OCI-LY7 (cell line): Measurements from ENCODE around the gene FMN1. TPM values are rescaled to one million over a fixed set of nuclear protein-coding genes. Genes with fewer than 3 reads are reported as not detected.

Experiments
- BruUV-seq: library from RNA; stranded (reverse); fragments of 400-500 nt; replicated peaks from 2 replicates; lab custom pipeline; 2021; lab: Mats Ljungman, UMichigan
- CTCF ChIA-PET: fragments of 300-600 bp; sonication (Branson Sonifier 250); formaldehyde crosslinking; loops from one replicate; lab custom pipeline; 2022; ENCODE audit warnings: antibody characterized with exemption; ENCODE audit not compliant: unreplicated experiment; lab: Charles Lee
- POLR2A ChIA-PET: fragments of 300-600 bp; sonication (Branson Sonifier 250); formaldehyde crosslinking; loops from one replicate; lab custom pipeline; 2022; ENCODE audit warnings: antibody characterized with exemption; lab: Charles Lee
- DNase-seq: peaks from one replicate; pipeline ENCODE4 v3.0.0-alpha.2; 2015; ENCODE audit warnings: low spot score
- H2AFZ ChIP-seq: fragments of 200-600 bp; sonication (generic), shearing (Covaris generic); 2 replicates; pipeline ENCODE4 v1.6.1; 2014; ENCODE audit warnings: mild to moderate bottlenecking, antibody characterized with exemption, low read length, moderate library complexity
- H3K27ac ChIP-seq: fragments of 200-600 bp; sonication (generic); 2 replicates; pipeline ENCODE4 v1.5.1; 2014; ENCODE audit warnings: mixed run types, low read depth, mild to moderate bottlenecking, moderate library complexity, low read length, inconsistent platforms; ENCODE audit not compliant: poor library complexity, severe bottlenecking
- H3K36me3 ChIP-seq: fragments of 200-600 bp; sonication (generic); 2 replicates; pipeline ENCODE4 v1.6.1; 2014; ENCODE audit warnings: mild to moderate bottlenecking, antibody characterized with exemption, low read length, moderate library complexity, mixed read lengths; ENCODE audit not compliant: insufficient read depth
- H3K4me1 ChIP-seq: fragments of 200-600 bp; sonication (generic); 2 replicates; pipeline ENCODE4 v1.5.1; 2014; ENCODE audit warnings: mild to moderate bottlenecking, low read length; ENCODE audit not compliant: insufficient read depth, poor library complexity, severe bottlenecking
- H3K4me2 ChIP-seq: fragments of 200-600 bp; sonication (generic); 2 replicates; pipeline ENCODE4 v1.6.1; 2014; ENCODE audit warnings: mild to moderate bottlenecking, low read length
- H3K4me3 ChIP-seq: fragments of 200-600 bp; sonication (generic); 2 replicates; pipeline ENCODE4 v1.5.1; 2014; ENCODE audit warnings: mild to moderate bottlenecking, low read depth, low read length; ENCODE audit not compliant: poor library complexity, severe bottlenecking
- H3K79me2 ChIP-seq: fragments of 200-600 bp; sonication (generic); 2 replicates; pipeline ENCODE4 v1.6.1; 2016; ENCODE audit warnings: low read depth, mild to moderate bottlenecking, low read length, moderate library complexity, mixed read lengths; ENCODE audit not compliant: insufficient read depth
- H3K9me2 ChIP-seq: fragments of 200-600 bp; sonication (generic); 2 replicates; pipeline ENCODE4 v1.6.1; 2016; ENCODE audit warnings: mild to moderate bottlenecking, low read length, mixed read lengths; ENCODE audit not compliant: insufficient read depth
- H3K9me3 ChIP-seq: fragments of 200-600 bp; sonication (generic); 2 replicates; pipeline ENCODE4 v1.6.1; 2014; ENCODE audit warnings: mild to moderate bottlenecking, mixed run types, low read length, mixed read lengths
- H4K20me1 ChIP-seq: fragments of 200-600 bp; sonication (generic); 2 replicates; pipeline ENCODE4 v1.6.1; 2014; ENCODE audit warnings: mild to moderate bottlenecking, antibody characterized with exemption, low read length, moderate library complexity, mixed read lengths; ENCODE audit not compliant: insufficient read depth
- CTCF ChIP-seq: fragments of 200-600 bp; sonication (generic); conservative IDR thresholded peaks from 2 replicates; pipeline ENCODE4 v1.5.1; 2014; ENCODE audit warnings: mild to moderate bottlenecking, antibody characterized with exemption, low read length, moderate library complexity, mixed read lengths
- EZH2phosphoT487 ChIP-seq: fragments of 200-600 bp; sonication (generic); IDR thresholded peaks from 2 replicates; pipeline ENCODE4 v1.6.1; 2018; ENCODE audit warnings: low read depth, borderline replicate concordance, mild to moderate bottlenecking, mixed run types, antibody characterized with exemption, low read length, moderate library complexity, mixed read lengths
- intact Hi-C: fragments of 100-400 bp; cut with micrococcal nuclease; formaldehyde crosslinking; loops from one replicate; pipeline ENCODE4 v1.10.0; 2022; ENCODE audit not compliant: unreplicated experiment
- total RNA-seq, 2 experiments: library from RNA; depleted of rRNA in 1 of 2; stranded (reverse); fragments of >200 nt in 1 of 2; shearing (Covaris generic) in 1 of 2; gene quantifications; 2 replicates each; pipeline ENCODE4 v1.2.3, GENCODE V29; 2014 to 2022

FMN1 gene
- total RNA-seq, 2 experiments from 2014 or later, result 3.2 to 4.2 TPM

- BruUV-seq, result no TSS peak
- Histone ChIP-seq H3K79me2 (no peaks in the 10 kb centered on the region), H3K9me3 (no peaks in the 10 kb centered on the region), H3K4me3 (no peak overlapping the region), H3K4me1 (no peaks in the 10 kb centered on the region), H3K4me2 (no peak overlapping the region), H2AFZ (no peak overlapping the region), H4K20me1 (no peaks in the 10 kb centered on the region), H3K27ac (no peak overlapping the region), H3K36me3 (no peaks in the 10 kb centered on the region), H3K9me2 (no peaks in the 10 kb centered on the region)
- TF ChIP-seq CTCF (no peak), EZH2phosphoT487 (no peak)
- ChIA-PET CTCF (no interaction called here), POLR2A (no interaction called here)
- intact Hi-C loops, result no loop called here
- DNase-seq, result no peak
Measured at GRCh38 chr15:32737304-32737703, 457.2 kb downstream of the FMN1 start.

GRCh38 chr15:32736701-32737061 is 457.8 kb downstream of the FMN1 start:
- CTCF ChIA-PET, result no interaction called here
- Histone ChIP-seq H3K9me2 (no peaks in the 10 kb centered on the region), H3K4me1 (no peaks in the 10 kb centered on the region), H3K4me2 (no peak overlapping the region), H2AFZ (no peak overlapping the region), H3K27ac (no peak overlapping the region), H3K36me3 (no peaks in the 10 kb centered on the region), H3K4me3 (no peak overlapping the region), H3K79me2 (no peaks in the 10 kb centered on the region), H3K9me3 (no peaks in the 10 kb centered on the region), H4K20me1 (no peaks in the 10 kb centered on the region)
- TF ChIP-seq EZH2phosphoT487 (no peak), CTCF (no peak)
- intact Hi-C loops, result no loop called here
- POLR2A ChIA-PET, result interaction anchor here (0.9 kb wide), 1 partner anchor 108 kb away, joined by 4 read pairs; no protein-coding TSS in a partner anchor
- no TSS peak for BruUV-seq
- no peak for DNase-seq

- Histone ChIP-seq H3K4me1 (no peaks in the 10 kb centered on the region), H3K9me2 (no peaks in the 10 kb centered on the region), H3K36me3 (no peaks in the 10 kb centered on the region), H3K4me2 (no peak overlapping the region), H3K27ac (no peak overlapping the region), H4K20me1 (no peaks in the 10 kb centered on the region), H3K79me2 (no peaks in the 10 kb centered on the region), H3K9me3 (no peaks in the 10 kb centered on the region), H2AFZ (no peak overlapping the region), H3K4me3 (no peak overlapping the region)
- no TSS peak for BruUV-seq
- DNase-seq, result no peak
- TF ChIP-seq EZH2phosphoT487, result no peak
- ChIA-PET POLR2A (interaction anchor here (0.7 to 1.0 kb wide), 3 partner anchors 13 to 109 kb away, joined by 4 read pairs; no protein-coding TSS in a partner anchor), CTCF (no interaction called here)
- intact Hi-C loops, result no loop called here
Measured at GRCh38 chr15:32735989-32736700, 458.4 kb downstream of the FMN1 start.
